ENCODE data around the gene ZNF10.

Gene ZNF10

GRCh38 chr12:133202493-133203343 is 72.3 kb downstream of the ZNF10 start:
- DNase-seq = no peak

- DNase-seq = no peak
Observed at GRCh38 chr12:133203344-133204263, 73.2 kb downstream of the ZNF10 start.

GRCh38 chr12:133204264-133204603 is 73.8 kb downstream of the ZNF10 start:
- DNase-seq = no peak

GRCh38 chr12:133206390-133206789 is 76.0 kb downstream of the ZNF10 start:
- DNase-seq = no peak
